ENCODE results near the gene MTCP1. TPM values are rescaled to one million over a fixed set of nuclear protein-coding genes. Genes with fewer than 3 reads are reported as not detected.

Gene MTCP1
- total RNA-seq, 1 experiment from 2014 or later: 49.5 TPM

- no peak overlapping the region for H3K27ac ChIP-seq (ENCODE audit: low read length)
- H3K4me1 ChIP-seq (ENCODE audit: control insufficient read depth, insufficient read depth, low read length): no peaks in the 10 kb centered on the region
- no peaks in the 10 kb centered on the region for H3K27me3 ChIP-seq (ENCODE audit: control insufficient read depth, insufficient read depth, low read length)
- TF ChIP-seq REST (IDR thresholded peaks at IDR 0.05; ENCODE audit: insufficient read depth in 1 of 2, low read depth in 2 of 2, low read length in 1 of 2) (no peak), POLR2AphosphoS5 (IDR thresholded peaks at IDR 0.05; ENCODE audit: low read depth, low read length) (no peak)
- TF ChIP-seq, protein P1, sequence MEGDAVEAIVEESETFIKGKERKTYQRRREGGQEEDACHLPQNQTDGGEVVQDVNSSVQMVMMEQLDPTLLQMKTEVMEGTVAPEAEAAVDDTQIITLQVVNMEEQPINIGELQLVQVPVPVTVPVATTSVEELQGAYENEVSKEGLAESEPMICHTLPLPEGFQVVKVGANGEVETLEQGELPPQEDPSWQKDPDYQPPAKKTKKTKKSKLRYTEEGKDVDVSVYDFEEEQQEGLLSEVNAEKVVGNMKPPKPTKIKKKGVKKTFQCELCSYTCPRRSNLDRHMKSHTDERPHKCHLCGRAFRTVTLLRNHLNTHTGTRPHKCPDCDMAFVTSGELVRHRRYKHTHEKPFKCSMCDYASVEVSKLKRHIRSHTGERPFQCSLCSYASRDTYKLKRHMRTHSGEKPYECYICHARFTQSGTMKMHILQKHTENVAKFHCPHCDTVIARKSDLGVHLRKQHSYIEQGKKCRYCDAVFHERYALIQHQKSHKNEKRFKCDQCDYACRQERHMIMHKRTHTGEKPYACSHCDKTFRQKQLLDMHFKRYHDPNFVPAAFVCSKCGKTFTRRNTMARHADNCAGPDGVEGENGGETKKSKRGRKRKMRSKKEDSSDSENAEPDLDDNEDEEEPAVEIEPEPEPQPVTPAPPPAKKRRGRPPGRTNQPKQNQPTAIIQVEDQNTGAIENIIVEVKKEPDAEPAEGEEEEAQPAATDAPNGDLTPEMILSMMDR (IDR thresholded peaks at IDR 0.05): peak; percentile 83
- POLR2A ChIA-PET: no interaction called here
- no peaks in the 10 kb centered on the region for H3K36me3 ChIP-seq (ENCODE audit: control insufficient read depth, insufficient read depth, low read length)
- no peak overlapping the region for H3K4me3 ChIP-seq (ENCODE audit: low read depth in 2 of 2, low read length in 2 of 2)
- CTCF ChIA-PET: no interaction called here
- BruUV-seq (replicated peaks): no TSS peak
- no peaks in the 10 kb centered on the region for H3K9me3 ChIP-seq (ENCODE audit: control insufficient read depth, insufficient read depth, low read depth, low read length)
- peak; percentile 83 for ATAC-seq
- in situ Hi-C loops (cut with HindIII; ENCODE audit: low pct_unique_long_range_greater_than_20kb, low sequenced_read_pairs) (no loop called here), intact Hi-C loops (cut with micrococcal nuclease; ENCODE audit: unreplicated experiment) (no loop called here)
- DNase-seq (ENCODE audit: low read depth, low spot score): no peak
These were observed 21.8 kb downstream of the MTCP1 start for GRCh38 chrX:155048977-155049619.

DNA sequence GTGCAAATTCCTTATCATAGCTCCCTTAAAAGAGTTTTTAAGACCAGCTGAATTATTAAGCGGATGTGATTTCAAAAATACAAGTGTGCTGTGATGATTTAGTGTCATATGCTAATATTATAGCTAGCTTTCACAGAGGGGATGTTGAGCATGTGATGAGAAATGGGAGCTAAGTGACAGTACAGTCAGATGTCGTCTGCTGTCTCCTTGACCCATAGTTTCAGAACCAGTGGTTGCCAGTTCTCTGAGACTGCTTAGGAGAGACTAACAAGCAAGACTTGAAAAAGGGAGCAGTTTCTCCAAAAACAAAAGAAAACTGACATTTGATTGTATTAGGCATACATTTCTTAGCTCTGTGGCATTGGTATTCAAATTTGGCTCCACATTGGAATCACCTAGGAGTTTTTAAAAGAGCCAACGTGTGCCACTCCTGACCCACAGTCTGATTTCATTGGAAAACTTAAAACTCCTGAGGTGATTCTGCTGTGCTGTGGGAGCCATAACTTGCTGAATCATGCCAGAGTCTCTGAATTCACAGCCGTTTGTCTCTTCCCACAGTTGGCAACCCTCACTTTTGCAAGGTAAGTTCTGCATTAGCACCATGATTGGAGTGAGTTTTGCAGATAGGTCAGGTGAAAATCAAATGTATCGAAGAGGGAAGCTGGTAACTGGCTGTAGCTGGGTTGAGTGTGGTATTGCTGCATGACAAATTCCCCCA is 24.0 kb downstream of the MTCP1 start:
- no peak overlapping the region for H3K4me3 ChIP-seq (ENCODE audit: low read depth in 2 of 2, low read length in 2 of 2)
- no peaks in the 10 kb centered on the region for H3K4me1 ChIP-seq (ENCODE audit: control insufficient read depth, insufficient read depth, low read length)
- H3K36me3 ChIP-seq (ENCODE audit: control insufficient read depth, insufficient read depth, low read length): no peaks in the 10 kb centered on the region
- DNase-seq (ENCODE audit: low read depth, low spot score) (no peak), ATAC-seq (no peak)
- POLR2A ChIA-PET: no interaction called here
- intact Hi-C loops (cut with micrococcal nuclease; ENCODE audit: unreplicated experiment) (no loop called here), in situ Hi-C loops (cut with HindIII; ENCODE audit: low pct_unique_long_range_greater_than_20kb, low sequenced_read_pairs) (no loop called here)
- no peaks in the 10 kb centered on the region for H3K27me3 ChIP-seq (ENCODE audit: control insufficient read depth, insufficient read depth, low read length)
- H3K9me3 ChIP-seq (ENCODE audit: control insufficient read depth, insufficient read depth, low read depth, low read length): no peaks in the 10 kb centered on the region
- H3K27ac ChIP-seq (ENCODE audit: low read length): no peak overlapping the region
- TF ChIP-seq TCF7L2 (IDR thresholded peaks at IDR 0.05; ENCODE audit: low read depth, low read length) (no peak), SIN3A (IDR thresholded peaks at IDR 0.05; ENCODE audit: borderline replicate concordance, insufficient read depth, low read depth, low read length) (no peak), POLR2AphosphoS5 (IDR thresholded peaks at IDR 0.05; ENCODE audit: low read depth, low read length) (no peak), REST (IDR thresholded peaks at IDR 0.05; ENCODE audit: insufficient read depth in 1 of 2, low read depth in 2 of 2, low read length in 1 of 2) (no peak)
- TF ChIP-seq, protein P1 (IDR thresholded peaks at IDR 0.05): no peak
- CTCF ChIA-PET: no interaction called here
- no TSS peak for BruUV-seq (replicated peaks)

Measured in Panc1 (cell line).